D721Med (cell line): ENCODE results near the gene DRG1.
"Not testable (repeated sequence)": the region's sequence is repeated elsewhere in the genome, so short reads cannot be mapped to it uniquely, and the experiment has no call there.

Experiments used
- DNase-seq: peaks from one replicate; pipeline ENCODE4 v3.0.0; 2011; ENCODE audit warnings: low spot score; ENCODE audit not compliant: insufficient read length
- FAIRE-seq: peaks from 2 replicates; lab custom pipeline; 2011; peaks lifted over from hg19 to GRCh38; lab: Jason Lieb, UNC
- TF ChIP-seq, protein P1 (sequence below): IDR thresholded peaks from 2 replicates; pipeline ENCODE4 v1.5.1; 2012; ENCODE audit warnings: mild to moderate bottlenecking, control low read depth; ENCODE audit not compliant: insufficient read depth; ENCODE audit errors: missing control alignments

Gene DRG1

DNA sequence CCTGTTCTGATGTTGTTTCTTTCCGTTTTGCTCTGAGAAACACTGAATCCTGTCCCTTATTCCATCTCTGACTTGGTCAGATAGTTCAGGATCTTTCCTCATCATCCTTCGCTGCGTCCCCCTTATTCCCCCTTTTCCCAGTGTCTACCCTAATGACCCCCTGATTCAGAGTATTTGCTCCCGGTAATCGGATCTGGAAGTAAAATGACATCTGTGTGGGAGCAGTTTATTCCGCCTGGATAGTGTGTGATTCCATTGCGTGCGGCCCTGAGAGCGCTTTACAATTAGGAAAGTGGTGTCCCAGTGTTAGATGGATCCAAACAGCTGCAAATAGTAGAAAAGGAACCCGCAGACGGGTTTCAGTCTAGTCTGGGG is 606 bp downstream of the DRG1 start:
- FAIRE-seq (no peak), DNase-seq (no peak)
- TF ChIP-seq, protein P1, sequence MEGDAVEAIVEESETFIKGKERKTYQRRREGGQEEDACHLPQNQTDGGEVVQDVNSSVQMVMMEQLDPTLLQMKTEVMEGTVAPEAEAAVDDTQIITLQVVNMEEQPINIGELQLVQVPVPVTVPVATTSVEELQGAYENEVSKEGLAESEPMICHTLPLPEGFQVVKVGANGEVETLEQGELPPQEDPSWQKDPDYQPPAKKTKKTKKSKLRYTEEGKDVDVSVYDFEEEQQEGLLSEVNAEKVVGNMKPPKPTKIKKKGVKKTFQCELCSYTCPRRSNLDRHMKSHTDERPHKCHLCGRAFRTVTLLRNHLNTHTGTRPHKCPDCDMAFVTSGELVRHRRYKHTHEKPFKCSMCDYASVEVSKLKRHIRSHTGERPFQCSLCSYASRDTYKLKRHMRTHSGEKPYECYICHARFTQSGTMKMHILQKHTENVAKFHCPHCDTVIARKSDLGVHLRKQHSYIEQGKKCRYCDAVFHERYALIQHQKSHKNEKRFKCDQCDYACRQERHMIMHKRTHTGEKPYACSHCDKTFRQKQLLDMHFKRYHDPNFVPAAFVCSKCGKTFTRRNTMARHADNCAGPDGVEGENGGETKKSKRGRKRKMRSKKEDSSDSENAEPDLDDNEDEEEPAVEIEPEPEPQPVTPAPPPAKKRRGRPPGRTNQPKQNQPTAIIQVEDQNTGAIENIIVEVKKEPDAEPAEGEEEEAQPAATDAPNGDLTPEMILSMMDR, result no peak

DNA sequence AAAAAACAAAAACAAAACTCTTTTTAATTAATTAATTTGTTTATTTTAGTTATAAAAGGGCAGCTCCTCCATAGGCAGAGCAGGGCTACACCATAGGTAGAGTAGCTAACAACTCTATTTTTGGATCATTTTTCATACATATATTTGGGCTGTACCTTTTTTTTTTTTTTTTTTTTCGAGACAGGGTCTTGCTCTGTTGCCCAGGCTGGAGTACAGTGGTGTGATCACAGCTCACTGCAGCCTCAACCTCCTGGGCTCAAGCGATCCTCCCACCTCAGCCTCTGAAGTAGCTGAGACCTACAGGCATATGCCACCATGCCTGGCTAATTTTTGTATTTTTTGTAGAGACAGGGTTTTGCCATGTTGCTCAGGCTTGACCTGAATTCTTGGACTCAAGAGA is 2.9 kb downstream of the DRG1 start:
- not testable (repeated sequence) for DNase-seq, FAIRE-seq

DNA sequence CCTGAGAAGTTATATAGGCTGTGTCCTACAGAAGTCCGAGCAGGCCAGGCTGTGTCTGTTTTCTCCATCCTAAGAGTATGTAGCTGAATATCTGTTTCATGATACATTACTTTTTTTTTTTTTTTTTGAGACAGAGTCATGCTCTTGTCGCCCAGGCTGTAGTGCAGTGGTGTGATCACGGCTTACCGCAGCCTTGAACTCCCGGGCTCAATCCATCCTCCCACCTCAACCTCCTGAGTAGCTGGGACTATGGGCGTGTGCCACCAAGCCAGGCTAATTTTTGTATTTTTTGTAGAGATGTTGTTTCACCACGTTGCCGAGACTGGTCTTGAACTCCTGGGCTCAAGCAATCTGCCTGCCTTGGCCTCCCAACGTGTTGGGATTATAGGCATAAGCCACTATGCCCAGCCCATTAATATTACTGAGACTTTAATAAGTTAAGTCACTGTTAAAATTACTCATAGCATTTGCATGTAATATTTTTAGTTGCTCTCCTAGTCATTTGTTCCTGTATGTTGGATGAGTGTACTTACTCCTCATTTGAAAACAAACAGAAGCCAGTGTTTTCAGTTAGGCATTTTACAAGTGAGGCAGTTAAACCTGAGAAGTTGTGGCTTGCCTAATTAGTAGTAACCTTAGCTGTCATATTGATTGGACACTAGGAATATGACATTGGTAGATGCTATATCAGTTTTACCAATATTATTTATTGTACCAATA is 26.1 kb downstream of the DRG1 start:
- FAIRE-seq (no peak), DNase-seq (no peak)
- TF ChIP-seq, protein P1, result no peak

DNA sequence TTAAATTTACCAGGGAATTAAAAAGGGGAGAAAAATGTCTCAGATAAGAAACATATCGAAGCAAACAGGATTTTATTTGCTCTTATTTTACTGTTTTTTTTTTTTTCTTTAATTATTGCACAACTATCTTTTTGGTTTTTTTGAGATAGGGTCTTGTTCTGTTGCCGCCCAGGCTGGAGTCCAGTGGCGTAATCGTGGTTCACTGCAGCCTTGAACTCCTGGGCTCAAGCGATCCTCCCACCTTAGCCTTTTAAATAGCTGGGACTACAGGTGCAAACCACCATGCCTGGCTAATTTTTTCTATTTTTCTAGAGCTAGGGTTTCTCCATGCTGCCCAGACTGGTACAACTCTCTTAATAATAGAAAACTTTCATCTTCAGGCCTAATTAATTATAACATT is 32.5 kb downstream of the DRG1 start:
- TF ChIP-seq, protein P1, result no peak
- no peak for DNase-seq
- FAIRE-seq, result no peak

DNA sequence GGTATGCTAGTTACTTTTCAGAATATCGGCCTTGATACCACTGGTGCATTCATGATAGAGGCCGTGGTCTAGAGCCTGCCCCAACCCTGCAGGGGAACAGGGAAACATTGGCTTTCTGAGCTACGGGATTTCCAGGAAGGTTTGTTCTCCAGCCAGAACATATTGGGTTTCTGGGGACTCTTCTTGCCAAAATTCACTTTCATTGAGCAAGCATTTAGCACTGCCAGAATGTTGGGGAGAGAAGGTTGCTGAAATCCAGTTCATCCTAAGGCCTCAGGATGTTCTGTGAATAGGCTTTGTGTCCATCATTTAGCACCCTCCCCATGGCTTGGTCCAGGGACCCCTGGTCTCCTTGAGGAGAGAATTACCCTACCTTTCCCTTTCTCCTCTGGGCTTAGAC is 36.7 kb downstream of the DRG1 start:
- FAIRE-seq (no peak), DNase-seq (no peak)
- TF ChIP-seq, protein P1, result no peak

DNA sequence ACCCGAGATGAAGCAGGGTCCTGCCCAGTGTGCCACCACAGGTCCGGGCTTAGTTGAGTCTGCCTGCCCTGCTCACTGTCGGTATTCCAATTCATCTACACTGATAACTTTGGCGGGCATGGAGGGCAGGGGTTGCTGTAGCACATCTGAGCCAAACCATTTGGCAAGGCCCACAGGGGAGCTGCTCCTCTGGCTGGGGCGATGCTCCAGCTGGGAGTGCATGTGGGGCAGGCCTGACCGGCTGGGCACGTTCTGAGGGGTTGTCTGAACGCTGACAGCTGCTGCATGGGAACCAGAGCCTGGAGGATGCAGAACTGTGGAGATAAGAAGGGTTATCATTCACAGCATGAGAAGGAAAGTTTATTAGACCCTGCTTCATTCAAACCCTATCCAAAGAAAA is 40.4 kb downstream of the DRG1 start:
- no peak for DNase-seq
- no peak for FAIRE-seq
- TF ChIP-seq, protein P1, result no peak

DNA sequence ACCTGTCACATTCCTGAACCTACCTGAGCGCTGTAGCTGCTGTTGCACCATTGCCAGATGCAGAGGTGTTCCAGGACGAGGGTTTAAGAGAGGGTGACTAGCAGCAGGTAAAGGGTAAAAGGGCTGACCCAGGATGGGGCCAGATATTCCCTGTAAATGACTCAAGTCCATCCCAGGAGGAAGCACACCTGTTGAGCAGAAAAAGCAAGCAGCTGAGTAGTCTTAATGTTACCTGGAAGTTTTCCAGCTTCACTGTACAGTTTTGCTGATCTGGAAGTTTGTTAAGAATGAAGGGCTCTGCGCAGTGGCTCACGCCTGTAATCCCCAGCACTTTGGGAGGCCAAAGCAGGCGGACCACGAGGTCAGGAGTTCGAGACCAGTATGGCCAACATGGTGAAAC is 41.3 kb downstream of the DRG1 start:
- DNase-seq (no peak), FAIRE-seq (no peak)
- TF ChIP-seq, protein P1, result no peak
